ENCODE results near the gene ELK3. TPM values are rescaled to one million over a fixed set of nuclear protein-coding genes. Genes with fewer than 3 reads are reported as not detected.

Gene ELK3
- 10 to 100 TPM; 10.9 to 12.6 TPM for total RNA-seq

DNA sequence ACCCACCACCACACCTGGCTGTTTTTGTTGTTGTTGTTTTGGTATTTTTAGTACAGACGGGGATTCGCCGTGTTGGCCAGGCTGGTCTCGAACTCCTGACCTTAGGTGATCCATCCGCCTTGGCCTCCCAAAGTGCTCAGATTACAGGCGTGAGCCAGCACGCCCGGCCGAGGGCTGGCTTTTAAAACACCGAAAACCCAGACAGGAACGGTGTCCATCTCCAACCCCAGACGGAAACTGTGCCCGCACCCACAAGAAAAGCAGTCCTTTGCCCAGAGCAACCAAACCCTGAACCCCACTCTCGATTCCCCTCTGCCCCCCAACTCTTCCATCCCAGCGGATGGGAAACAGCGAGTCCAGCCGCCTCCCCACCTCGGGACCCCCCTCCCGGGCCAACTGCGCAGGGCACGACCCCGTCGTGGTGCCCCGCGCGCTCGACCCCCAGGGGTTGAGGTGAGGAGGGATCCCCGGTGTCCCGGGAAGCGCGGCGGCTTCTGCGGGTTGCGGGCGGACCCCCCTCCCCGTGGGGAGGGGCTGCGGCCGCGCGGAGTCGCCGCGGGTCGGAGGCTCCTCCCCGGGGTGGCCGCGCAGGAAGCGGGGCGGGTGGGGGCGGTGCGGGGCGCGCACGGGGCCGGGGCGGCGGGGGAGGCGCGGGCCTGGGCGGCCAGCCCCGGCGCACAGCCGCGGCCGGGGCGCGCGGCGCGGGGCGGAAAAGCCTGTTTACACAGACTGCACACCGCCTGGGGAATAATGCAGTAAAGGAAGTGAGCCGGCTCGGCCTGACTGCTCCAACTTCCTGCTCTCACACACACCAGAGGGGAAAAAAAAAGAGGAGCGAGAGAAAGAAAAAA, at the start of gene ELK3:
ELK3 (plus strand) TSS at position 651 of the 851 bp plus-strand sequence.
- peak; percentile 58 for DNase-seq
- H3K27ac Mint-ChIP-seq = peak within 1 kb of the TSS; percentile 97
- peaks cover 2% of the 10 kb centered on the region for H3K9me3 Mint-ChIP-seq
- H3K27me3 Mint-ChIP-seq = no peaks in the 10 kb centered on the region
- H3K36me3 Mint-ChIP-seq = no peaks in the 10 kb centered on the region
- H3K4me1 Mint-ChIP-seq = peaks cover 58% of the 10 kb centered on the region
- H3K4me3 Mint-ChIP-seq = peak within 1 kb of the TSS; percentile 91

DNA sequence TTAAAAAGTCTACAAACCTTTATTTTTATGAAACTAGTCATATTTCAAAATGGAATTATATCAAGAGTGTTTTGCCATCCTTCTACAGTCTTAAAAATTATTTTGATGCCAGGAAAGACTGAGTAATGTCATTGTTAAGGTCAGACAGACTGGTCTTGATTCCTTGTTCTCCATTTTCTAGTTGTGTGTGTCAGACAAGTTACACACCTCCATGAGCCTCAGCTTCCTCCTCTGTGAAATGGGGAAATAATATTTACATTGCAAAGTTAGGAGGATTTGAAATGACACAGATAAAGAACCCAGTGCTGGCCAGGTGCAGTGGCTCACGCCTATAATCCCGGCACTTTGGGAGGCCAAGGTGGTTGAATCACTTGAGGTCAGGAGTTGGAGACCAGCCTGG, 47.4 kb upstream of the ELK3 start:
- Mint-ChIP-seq H3K27me3 (no peaks in the 10 kb centered on the region), H3K4me1 (peaks cover 18% of the 10 kb centered on the region), H3K9me3 (no peaks in the 10 kb centered on the region), H3K27ac (no peak overlapping the region), H3K4me3 (no peak overlapping the region), H3K36me3 (no peaks in the 10 kb centered on the region)
- DNase-seq = no peak

DNA sequence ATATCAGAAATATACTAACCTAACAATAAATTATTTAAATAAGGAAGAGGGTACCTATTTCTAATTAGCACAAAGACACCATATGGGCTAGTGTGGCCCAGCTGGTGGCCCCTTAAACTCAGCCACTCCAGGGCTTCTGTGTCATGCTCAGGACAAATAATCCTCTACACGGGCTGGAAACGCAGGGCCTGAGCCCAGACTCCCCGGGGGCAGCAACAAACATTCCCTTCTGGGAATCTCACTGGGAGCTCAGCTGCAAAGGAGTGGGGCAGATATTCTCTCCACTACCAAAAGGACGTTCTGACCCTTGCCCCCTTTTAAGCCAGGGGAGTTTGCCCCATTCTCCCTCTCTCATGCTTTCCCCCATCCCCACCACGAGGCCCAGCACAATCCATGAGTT, 43.7 kb upstream of the ELK3 start:
- Mint-ChIP-seq H3K27me3 (no peaks in the 10 kb centered on the region), H3K4me1 (no peaks in the 10 kb centered on the region), H3K9me3 (no peaks in the 10 kb centered on the region), H3K27ac (no peak overlapping the region), H3K36me3 (no peaks in the 10 kb centered on the region), H3K4me3 (no peak overlapping the region)
- DNase-seq = no peak

DNA sequence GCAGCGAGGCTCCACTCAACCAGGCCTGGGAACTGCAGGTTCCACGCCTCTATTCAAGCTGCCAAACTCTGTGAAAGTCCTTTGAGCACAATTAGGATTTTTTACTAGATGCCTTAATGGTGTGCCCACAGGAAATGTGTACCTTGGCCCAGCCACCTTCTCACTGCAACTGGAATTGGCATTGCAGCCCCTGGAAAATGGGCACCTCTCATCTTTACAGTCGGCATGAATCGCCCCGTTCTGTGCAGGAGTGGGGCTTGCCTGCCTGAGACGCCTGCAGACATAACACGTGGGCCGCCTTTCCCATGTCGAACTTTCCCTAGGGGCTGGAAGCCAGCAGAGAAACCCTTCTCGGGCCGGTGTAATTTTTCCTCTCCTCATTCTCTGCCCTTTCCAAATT, 42.0 kb upstream of the ELK3 start:
- Mint-ChIP-seq H3K27ac (no peak overlapping the region), H3K4me3 (no peak overlapping the region), H3K27me3 (no peaks in the 10 kb centered on the region), H3K36me3 (no peaks in the 10 kb centered on the region), H3K9me3 (no peaks in the 10 kb centered on the region), H3K4me1 (no peaks in the 10 kb centered on the region)
- no peak for DNase-seq

DNA sequence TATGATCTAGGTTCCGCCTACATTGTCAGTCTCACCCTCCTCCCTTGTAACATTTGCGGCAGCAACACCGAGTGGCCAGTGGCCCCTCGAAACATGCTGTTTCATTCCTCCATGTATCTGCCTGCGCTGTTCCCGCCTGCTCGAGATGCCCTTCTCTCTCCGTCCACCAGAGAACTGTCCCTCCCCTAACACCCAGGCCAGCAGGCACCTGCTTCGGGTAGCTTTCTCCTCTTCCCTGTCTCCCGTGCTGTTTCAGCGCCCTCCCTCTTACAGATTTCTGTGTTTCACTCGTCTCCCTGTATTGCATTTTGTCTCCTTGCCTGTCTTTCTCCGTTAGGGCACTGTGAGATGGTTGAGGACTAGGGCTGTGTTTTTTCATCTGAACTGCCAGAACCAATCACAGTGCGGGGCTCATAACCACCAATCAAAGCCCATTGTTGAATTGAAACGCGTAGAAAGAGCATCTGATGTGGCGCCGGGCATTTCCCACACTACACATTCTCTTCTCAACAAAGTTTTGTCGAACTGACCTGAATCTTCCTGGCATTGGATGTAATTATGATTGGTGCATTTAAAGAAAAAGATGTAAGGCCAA, 40.9 kb upstream of the ELK3 start:
- DNase-seq = no peak
- Mint-ChIP-seq H3K4me1 (no peaks in the 10 kb centered on the region), H3K27me3 (no peaks in the 10 kb centered on the region), H3K36me3 (no peaks in the 10 kb centered on the region), H3K27ac (no peak overlapping the region), H3K4me3 (no peak overlapping the region), H3K9me3 (no peaks in the 10 kb centered on the region)

DNA sequence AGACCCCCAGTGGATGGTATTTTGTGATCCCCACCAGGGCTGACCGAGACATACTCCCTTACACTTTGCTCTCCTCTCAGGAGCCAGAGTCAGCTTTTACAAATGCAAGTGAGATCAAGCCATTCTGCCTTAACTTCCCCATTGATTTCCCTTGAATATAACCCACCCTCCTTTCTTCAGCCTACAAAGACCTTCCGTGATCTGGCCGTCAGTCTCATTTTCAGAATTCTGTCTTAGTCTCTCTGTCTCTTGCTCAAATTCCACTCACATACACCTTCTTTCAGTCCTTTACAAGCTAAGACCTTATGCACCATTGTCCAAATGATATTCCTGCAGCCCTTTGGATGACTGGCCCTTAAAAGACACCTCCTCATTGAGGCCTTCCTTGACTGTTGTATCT, 39.0 kb upstream of the ELK3 start:
- no peak for DNase-seq
- Mint-ChIP-seq H3K36me3 (no peaks in the 10 kb centered on the region), H3K27me3 (no peaks in the 10 kb centered on the region), H3K9me3 (no peaks in the 10 kb centered on the region), H3K4me1 (no peaks in the 10 kb centered on the region), H3K27ac (no peak overlapping the region), H3K4me3 (no peak overlapping the region)

DNA sequence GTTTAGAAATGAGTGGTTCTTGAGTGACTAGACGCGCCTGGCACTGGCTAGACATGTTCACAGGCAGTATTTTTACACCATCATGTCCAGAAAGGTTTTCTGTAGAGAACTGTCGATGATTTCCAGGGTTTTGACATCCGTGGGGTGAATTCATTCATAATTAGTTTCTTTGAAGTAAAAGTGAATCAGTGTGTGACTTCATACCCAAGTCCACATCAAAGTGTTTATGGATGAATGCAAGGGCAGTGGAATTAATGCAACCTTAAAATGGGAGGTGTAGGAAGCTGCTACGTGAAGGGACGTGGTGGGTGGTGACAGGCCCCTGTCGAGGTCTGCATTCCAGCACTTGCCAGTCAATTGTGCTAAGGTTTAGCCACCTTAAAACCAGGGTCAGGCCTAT, 38.4 kb upstream of the ELK3 start:
- H3K4me3 Mint-ChIP-seq = no peak overlapping the region
- no peak for DNase-seq
- no peaks in the 10 kb centered on the region for H3K36me3 Mint-ChIP-seq
- no peaks in the 10 kb centered on the region for H3K9me3 Mint-ChIP-seq
- H3K4me1 Mint-ChIP-seq = no peaks in the 10 kb centered on the region
- H3K27ac Mint-ChIP-seq = no peak overlapping the region
- no peaks in the 10 kb centered on the region for H3K27me3 Mint-ChIP-seq

DNA sequence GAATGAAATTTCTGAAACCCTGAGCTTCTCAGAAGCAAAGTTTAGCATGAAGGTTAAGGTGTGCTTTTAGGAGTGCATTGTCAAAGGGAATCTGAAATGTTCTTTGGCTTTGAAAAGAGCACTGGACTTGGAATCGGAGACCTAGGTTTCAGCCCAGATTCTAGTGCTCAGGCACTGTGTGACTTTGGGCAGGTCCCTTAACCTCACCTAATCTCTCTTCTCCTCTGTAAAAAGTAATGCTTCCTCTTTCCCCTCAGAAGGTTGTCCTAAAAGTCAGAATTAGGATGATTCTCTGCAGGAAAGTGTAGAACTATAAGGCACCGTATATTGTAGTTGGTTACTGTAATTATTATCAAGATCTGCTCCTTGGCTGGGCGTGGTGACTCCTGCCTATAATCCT, 38.0 kb upstream of the ELK3 start:
- Mint-ChIP-seq H3K4me3 (no peak overlapping the region), H3K36me3 (no peaks in the 10 kb centered on the region), H3K9me3 (no peaks in the 10 kb centered on the region), H3K27ac (no peak overlapping the region), H3K27me3 (no peaks in the 10 kb centered on the region), H3K4me1 (no peaks in the 10 kb centered on the region)
- DNase-seq = no peak

DNA sequence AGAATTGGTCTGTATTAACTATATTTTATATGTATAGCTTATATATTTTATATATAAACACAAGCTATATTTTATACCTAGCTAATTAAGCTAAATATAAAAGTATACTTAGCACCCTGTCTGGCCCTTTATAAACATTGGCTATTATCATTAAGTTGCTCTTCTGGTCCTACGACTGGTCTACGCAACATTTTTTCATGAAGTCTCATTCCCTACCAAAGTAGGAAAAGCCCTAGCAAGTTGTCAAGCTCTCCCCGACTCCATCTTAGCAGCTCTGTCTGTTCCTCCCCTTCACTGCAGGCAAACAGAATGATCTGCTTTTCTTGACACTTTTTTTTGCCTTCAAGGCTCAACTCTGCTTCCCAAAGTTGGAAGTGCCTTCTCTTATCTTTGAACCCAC, 36.7 kb upstream of the ELK3 start:
- H3K36me3 Mint-ChIP-seq = no peaks in the 10 kb centered on the region
- no peaks in the 10 kb centered on the region for H3K9me3 Mint-ChIP-seq
- no peaks in the 10 kb centered on the region for H3K4me1 Mint-ChIP-seq
- H3K27ac Mint-ChIP-seq = no peak overlapping the region
- no peak overlapping the region for H3K4me3 Mint-ChIP-seq
- no peaks in the 10 kb centered on the region for H3K27me3 Mint-ChIP-seq
- DNase-seq = no peak

DNA sequence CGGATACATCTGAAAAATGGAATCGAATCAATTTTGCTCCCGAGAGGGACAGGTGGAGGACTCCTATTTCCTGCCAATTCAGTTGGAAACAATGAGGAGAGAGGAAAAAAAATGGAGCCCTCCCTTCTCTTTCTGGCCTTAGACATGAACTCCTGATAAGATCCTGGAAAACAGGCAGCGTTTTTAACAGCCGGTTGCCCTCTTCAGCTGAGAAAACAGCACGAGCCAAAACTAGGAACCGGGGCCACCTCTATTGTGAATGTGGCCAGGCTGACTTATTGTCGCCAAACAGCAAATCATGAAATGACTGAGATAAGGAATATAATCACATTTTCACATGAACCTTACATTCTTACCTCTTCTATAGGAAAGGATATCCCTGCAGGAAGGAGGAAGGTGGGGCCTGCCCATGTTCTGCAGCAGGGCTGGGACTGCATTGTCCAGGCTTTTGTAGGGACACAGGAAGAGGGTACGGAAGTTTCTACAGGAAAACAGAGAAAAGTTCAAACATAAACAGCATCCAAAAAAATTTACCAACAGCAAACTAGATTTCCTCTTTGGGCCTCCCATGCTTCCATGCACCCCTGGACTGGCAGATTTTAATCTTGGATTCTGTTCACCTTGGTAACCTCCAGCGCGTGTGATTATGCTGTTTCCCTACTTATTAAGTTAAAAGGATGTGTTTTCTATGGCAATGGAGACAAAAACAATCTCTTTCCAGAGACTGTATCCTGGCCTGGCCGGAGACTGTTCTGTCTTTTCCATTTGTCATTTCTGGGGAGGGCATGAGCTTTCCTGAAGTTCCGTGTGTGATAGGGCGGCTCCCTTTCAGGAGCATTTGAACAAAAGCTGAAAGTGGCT, 29.0 kb upstream of the ELK3 start:
- Mint-ChIP-seq H3K27ac (no peak overlapping the region), H3K27me3 (no peaks in the 10 kb centered on the region), H3K36me3 (no peaks in the 10 kb centered on the region), H3K9me3 (no peaks in the 10 kb centered on the region), H3K4me3 (no peak overlapping the region), H3K4me1 (peaks cover 2% of the 10 kb centered on the region)
- DNase-seq = no peak

DNA sequence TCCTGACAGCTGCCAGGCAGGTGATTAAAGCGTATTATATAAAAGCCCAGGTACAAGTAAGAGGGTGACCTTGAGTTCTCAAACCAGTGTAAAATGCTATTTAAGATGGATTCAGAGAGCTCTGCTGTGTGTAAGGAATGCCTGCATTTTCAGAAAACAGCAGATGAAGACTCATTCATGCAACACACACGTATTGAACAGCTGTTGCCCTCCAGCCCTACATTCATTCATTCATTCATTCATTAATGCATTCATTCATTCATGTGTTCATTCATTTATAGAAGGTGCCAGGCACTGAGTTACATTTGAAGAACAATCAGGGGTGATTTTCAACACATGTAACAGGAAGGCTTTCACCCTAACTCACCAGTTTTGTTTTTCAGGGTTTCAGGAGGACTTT, 27.4 kb upstream of the ELK3 start:
- H3K4me1 Mint-ChIP-seq = peaks cover 2% of the 10 kb centered on the region
- no peaks in the 10 kb centered on the region for H3K36me3 Mint-ChIP-seq
- no peaks in the 10 kb centered on the region for H3K9me3 Mint-ChIP-seq
- H3K27ac Mint-ChIP-seq = no peak overlapping the region
- no peak for DNase-seq
- no peaks in the 10 kb centered on the region for H3K27me3 Mint-ChIP-seq
- no peak overlapping the region for H3K4me3 Mint-ChIP-seq

DNA sequence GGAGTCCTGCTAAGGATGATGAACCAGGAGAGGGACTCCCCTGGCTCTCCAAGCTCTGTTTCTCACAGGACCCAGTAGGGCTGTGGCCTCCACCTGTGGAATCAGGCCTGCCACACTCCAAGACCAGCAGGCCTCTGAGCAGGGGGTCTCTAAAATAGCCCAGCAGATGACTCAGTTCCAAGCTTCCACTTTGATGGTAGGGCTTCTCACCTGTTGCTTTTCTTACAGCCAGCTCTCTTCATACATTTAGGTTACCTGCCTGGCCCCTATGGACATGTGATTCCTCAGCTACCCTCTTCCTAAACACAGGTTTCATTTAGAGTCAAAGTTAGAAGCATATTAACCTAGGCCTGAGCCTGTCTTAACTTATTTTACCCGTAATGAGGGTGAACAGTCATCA, 26.7 kb upstream of the ELK3 start:
- no peak for DNase-seq
- no peak overlapping the region for H3K27ac Mint-ChIP-seq
- H3K4me3 Mint-ChIP-seq = no peak overlapping the region
- H3K9me3 Mint-ChIP-seq = no peaks in the 10 kb centered on the region
- H3K36me3 Mint-ChIP-seq = no peaks in the 10 kb centered on the region
- peaks cover 2% of the 10 kb centered on the region for H3K4me1 Mint-ChIP-seq
- no peaks in the 10 kb centered on the region for H3K27me3 Mint-ChIP-seq

DNA sequence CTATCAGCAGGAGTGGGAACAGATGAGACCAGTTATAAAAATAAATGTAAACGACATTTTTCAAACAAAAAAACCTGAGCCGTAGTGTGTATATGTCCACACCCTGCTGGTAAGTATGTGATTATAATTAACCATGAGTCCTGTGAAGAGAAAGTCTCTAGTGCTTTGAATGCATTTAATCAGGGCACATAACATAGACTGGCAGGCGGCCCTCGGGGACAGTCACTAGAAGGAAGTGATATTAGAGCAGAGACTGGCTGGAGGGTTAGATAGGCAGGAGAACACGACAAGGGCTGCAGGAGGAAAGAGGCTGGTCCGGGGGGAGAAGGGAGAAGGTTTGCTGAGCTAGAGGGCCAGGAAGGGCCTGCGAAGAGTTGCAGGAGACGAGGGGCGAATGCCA, 23.8 kb upstream of the ELK3 start:
- H3K27me3 Mint-ChIP-seq = no peaks in the 10 kb centered on the region
- no peaks in the 10 kb centered on the region for H3K9me3 Mint-ChIP-seq

DNA sequence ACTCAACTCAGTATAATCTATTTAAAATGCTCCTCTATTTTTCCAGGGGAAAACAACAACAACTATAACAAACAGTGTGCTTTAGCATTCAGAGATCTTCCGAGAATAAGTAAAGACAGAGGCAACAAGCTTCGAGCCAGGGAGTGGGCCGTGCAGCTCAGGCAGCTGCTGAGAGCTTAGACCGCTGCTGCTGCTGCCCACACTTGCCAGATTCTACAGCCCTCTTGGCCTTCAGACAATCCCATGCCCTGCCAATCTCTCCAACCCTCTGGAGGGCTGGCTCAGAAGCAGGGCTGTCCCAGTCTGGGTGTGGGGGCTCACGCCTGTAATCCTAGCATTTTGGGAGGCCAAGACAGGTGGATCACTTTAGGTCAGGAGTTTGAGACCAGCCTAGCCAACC, 23.4 kb upstream of the ELK3 start:
- H3K27me3 Mint-ChIP-seq = no peaks in the 10 kb centered on the region
- DNase-seq = no peak
- peaks cover 2% of the 10 kb centered on the region for H3K36me3 Mint-ChIP-seq
- H3K9me3 Mint-ChIP-seq = no peaks in the 10 kb centered on the region
- H3K4me1 Mint-ChIP-seq = no peaks in the 10 kb centered on the region
- no peak overlapping the region for H3K27ac Mint-ChIP-seq
- H3K4me3 Mint-ChIP-seq = no peak overlapping the region

More for the DNA sequence above, 23.8 kb upstream of the ELK3 start:
- no peak overlapping the region for H3K27ac Mint-ChIP-seq
- no peak for DNase-seq
- no peaks in the 10 kb centered on the region for H3K36me3 Mint-ChIP-seq
- H3K4me3 Mint-ChIP-seq = no peak overlapping the region
- no peaks in the 10 kb centered on the region for H3K4me1 Mint-ChIP-seq

DNA sequence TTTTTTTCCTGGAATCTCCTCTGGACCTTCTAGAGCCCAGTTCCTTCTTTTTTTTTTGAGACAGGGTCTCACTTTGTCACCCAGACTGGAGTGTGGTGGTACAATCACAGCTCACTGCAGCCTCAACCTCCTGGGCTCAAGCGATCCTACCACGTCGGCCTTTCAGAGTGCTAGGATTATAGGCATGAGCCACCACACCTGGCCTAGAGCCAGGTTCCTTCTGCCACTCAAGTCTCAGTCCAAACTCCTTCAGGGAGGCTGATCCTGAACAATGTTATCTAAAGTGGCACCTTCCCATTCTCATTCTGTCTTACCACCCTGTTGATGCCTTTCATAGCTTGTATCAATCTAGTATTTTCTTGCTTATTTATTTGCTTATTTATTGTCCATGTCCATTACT, 22.3 kb upstream of the ELK3 start:
- H3K9me3 Mint-ChIP-seq = peaks cover 5% of the 10 kb centered on the region
- H3K4me3 Mint-ChIP-seq = no peak overlapping the region
- peaks cover 6% of the 10 kb centered on the region for H3K4me1 Mint-ChIP-seq
- no peak for DNase-seq
- H3K27ac Mint-ChIP-seq = no peak overlapping the region
- H3K36me3 Mint-ChIP-seq = peaks cover 7% of the 10 kb centered on the region
- no peaks in the 10 kb centered on the region for H3K27me3 Mint-ChIP-seq

All from activated naive CD8-positive, alpha-beta T cell treated with anti-CD3 and anti-CD28 coated beads for 36 hours (primary cell).